Measurements from ENCODE around the gene QSOX2.

The QSOX2 gene

GRCh38 chr9:136264441-136265405 is 19.1 kb upstream of the QSOX2 start:
- DNase-seq (ENCODE audit: low spot score) = no peak

- DNase-seq (ENCODE audit: low spot score) = no peak
These were observed 18.4 kb upstream of the QSOX2 start for GRCh38 chr9:136264031-136264430.

- DNase-seq (ENCODE audit: low spot score) = no peak
These were observed 17.1 kb upstream of the QSOX2 start for GRCh38 chr9:136262671-136263178.

- no peak for DNase-seq (ENCODE audit: low spot score)
These were observed 16.2 kb upstream of the QSOX2 start for GRCh38 chr9:136261686-136262430.

- no peak for DNase-seq (ENCODE audit: low spot score)
These were observed 15.4 kb upstream of the QSOX2 start for GRCh38 chr9:136260936-136261472.

- DNase-seq (ENCODE audit: low spot score) = no peak
These were observed 14.9 kb upstream of the QSOX2 start for GRCh38 chr9:136260521-136260920.

GRCh38 chr9:136259836-136260235 is 14.2 kb upstream of the QSOX2 start:
- DNase-seq (ENCODE audit: low spot score) = no peak

- no peak for DNase-seq (ENCODE audit: low spot score)
These were observed 13.9 kb upstream of the QSOX2 start for GRCh38 chr9:136259517-136259813.

GRCh38 chr9:136258786-136259516 is 13.3 kb upstream of the QSOX2 start:
- no peak for DNase-seq (ENCODE audit: low spot score)

- DNase-seq (ENCODE audit: low spot score) = no peak
These were observed 12.7 kb upstream of the QSOX2 start for GRCh38 chr9:136258299-136258625.

- no peak for DNase-seq (ENCODE audit: low spot score)
These were observed 12.0 kb upstream of the QSOX2 start for GRCh38 chr9:136257381-136258298.

GRCh38 chr9:136255896-136256890 is 10.6 kb upstream of the QSOX2 start:
- no peak for DNase-seq (ENCODE audit: low spot score)

GRCh38 chr9:136255166-136255538 is 9.5 kb upstream of the QSOX2 start:
- DNase-seq (ENCODE audit: low spot score) = no peak

- no peak for DNase-seq (ENCODE audit: low spot score)
These were observed 9.0 kb upstream of the QSOX2 start for GRCh38 chr9:136254381-136255165.

GRCh38 chr9:136253246-136254130 is 7.9 kb upstream of the QSOX2 start:
- DNase-seq (ENCODE audit: low spot score) = no peak

GRCh38 chr9:136252846-136253245 is 7.2 kb upstream of the QSOX2 start:
- no peak for DNase-seq (ENCODE audit: low spot score)

- DNase-seq (ENCODE audit: low spot score) = no peak
These were observed 6.7 kb upstream of the QSOX2 start for GRCh38 chr9:136252281-136252680.
